Body of pancreas (tissue), 4 donors: ENCODE measurements around the gene RARA.

ENCODE experiments used
- POLR2A ChIP-seq, 3 donors: fragments of 450-650 bp; IDR thresholded peaks; one replicate each; pipeline ENCODE4 v1.6.1; 2016; ENCODE audit warnings: antibody characterized with exemption in 3 of 3, mild to moderate bottlenecking in 2 of 3
- TF ChIP-seq, protein P1 (sequence below), 7 experiments: fragments of 450-650 bp in 4 of 7; fragments of 200-600 bp in 3 of 7; sonication (generic) in 3 of 7; IDR thresholded peaks; one replicate each; pipeline ENCODE4 v1.5.1; 2016 to 2019; ENCODE audit warnings: antibody characterized with exemption in 7 of 7

DNA sequence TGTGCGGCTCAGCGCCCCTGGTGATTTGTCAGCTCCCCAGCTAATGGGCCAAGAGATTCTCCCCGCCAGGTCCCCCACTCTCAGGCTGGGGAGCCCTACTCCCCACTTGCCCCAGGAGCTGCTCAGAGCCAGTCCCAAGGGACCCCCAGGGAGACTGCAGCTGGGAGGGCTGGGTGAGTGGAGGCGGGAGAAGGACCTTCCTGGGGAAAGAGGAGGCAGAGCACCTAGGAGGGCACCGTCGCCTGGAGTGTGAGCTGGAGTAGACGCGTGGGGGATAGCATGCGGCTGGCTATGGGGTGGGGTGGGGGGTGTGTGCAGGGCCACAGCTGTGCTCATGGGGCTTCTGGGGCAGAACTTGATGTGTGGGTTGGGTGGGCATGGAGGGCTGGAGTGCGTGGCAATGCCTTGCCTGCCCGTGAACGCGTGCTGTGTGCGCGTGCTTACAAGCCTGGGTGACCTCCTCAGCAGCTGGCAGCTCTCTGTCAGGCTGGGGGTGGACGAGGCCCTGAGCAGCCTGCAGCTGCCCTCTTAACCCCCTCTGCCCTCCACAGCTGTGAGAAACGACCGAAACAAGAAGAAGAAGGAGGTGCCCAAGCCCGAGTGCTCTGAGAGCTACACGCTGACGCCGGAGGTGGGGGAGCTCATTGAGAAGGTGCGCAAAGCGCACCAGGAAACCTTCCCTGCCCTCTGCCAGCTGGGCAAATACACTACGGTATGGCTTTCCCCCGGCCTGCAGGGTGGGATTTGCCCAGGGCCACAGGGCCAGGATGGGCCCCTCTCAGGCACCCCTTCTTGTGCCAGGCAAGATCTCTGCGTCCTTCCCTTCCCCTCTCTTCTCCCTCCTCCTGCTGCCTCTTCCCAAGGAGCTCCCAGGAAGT, 42.6 kb downstream of the RARA start:
- TF ChIP-seq, protein P1, sequence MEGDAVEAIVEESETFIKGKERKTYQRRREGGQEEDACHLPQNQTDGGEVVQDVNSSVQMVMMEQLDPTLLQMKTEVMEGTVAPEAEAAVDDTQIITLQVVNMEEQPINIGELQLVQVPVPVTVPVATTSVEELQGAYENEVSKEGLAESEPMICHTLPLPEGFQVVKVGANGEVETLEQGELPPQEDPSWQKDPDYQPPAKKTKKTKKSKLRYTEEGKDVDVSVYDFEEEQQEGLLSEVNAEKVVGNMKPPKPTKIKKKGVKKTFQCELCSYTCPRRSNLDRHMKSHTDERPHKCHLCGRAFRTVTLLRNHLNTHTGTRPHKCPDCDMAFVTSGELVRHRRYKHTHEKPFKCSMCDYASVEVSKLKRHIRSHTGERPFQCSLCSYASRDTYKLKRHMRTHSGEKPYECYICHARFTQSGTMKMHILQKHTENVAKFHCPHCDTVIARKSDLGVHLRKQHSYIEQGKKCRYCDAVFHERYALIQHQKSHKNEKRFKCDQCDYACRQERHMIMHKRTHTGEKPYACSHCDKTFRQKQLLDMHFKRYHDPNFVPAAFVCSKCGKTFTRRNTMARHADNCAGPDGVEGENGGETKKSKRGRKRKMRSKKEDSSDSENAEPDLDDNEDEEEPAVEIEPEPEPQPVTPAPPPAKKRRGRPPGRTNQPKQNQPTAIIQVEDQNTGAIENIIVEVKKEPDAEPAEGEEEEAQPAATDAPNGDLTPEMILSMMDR (IDR thresholded peaks at IDR 0.05), result no peak
- TF ChIP-seq POLR2A (IDR thresholded peaks at IDR 0.05), result no peak
